ENCODE data around the gene SLC16A13.

The SLC16A13 gene

DNA sequence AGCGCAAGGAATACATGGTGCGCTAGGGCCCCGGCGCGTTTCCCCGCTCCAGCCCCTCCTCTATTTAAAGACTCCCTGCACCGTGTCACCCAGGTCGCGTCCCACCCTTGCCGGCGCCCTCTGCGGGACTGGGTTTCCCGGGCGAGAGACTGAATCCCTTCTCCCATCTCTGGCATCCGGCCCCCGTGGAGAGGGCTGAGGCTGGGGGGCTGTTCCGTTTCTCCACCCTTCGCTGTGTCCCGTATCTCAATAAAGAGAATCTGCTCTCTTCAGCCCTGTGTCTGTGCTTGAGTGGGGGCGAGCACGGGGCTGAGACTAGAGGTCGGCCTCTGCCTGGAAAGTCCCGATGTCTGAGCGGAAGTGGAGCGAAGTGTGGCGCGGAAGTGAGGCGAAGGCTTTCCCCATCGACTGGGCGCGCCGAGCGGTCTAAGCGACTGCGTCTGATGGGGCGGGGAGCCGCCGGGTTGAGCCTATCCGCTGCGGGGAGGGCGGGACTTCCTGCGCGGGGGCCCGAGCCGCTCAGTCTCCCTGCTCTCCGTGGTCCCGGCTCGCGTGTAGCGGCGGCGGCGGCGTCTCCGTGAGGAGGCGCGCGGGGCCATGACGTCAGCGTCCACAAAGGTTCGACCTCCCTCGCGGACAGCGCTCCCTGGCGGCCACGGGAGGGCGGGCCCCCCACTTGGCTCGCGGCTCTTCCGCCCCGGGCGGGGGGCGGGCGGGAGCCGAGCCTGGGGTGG lies 21.4 kb upstream of the SLC16A13 start:
- peak; percentile 94 for DNase-seq (ENCODE audit: low read depth in 2 of 2)

DNA sequence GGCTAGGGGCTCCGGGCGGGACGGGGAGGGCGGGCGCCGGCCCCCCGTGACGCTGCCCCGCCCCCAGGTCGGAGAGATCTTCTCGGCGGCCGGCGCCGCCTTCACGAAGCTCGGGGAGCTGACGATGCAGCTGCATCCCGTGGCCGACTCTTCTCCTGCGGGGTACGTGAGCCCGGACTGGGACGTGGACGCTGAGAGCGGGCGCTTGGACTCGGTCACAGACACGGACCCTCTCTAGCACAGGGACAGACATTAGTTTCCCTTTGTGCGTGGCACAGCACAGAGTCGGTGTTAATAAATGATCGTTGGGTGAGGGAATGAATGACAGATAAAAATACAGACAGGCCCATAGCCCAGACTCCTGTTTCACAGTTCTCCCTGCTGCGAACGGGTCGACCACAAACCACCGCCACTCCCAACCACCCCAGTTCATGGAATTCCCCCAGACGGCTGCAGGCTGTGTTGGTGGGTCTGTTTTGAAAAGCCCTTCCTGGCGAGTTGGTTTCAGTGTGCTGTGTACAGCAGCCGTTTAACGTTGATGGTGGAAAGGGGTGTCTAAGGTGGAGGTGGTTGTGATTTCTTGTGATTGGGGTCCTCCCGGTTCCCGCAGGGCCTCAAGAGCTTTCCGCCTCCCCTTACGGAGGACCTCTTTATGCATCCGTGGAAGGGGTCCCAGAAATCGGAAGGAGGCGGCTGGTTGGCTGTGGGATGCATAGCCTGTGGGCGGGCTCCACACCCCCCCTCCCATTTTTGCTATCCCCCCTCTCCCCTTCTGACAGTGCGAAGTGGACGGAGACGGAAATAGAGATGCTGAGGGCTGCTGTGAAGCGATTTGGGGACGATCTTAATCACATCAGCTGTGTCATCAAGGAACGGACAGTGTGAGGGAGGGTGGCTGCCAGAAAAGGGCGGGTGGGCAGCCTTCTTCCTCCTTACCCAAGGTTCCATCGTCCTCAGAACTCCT lies 20.5 kb upstream of the SLC16A13 start:
- DNase-seq (ENCODE audit: low read depth in 2 of 2) = peak; percentile 54 to 59

GRCh38 chr17:7016418-7016817 lies 19.4 kb upstream of the SLC16A13 start:
- no peak for DNase-seq (ENCODE audit: low read depth in 2 of 2)

DNA sequence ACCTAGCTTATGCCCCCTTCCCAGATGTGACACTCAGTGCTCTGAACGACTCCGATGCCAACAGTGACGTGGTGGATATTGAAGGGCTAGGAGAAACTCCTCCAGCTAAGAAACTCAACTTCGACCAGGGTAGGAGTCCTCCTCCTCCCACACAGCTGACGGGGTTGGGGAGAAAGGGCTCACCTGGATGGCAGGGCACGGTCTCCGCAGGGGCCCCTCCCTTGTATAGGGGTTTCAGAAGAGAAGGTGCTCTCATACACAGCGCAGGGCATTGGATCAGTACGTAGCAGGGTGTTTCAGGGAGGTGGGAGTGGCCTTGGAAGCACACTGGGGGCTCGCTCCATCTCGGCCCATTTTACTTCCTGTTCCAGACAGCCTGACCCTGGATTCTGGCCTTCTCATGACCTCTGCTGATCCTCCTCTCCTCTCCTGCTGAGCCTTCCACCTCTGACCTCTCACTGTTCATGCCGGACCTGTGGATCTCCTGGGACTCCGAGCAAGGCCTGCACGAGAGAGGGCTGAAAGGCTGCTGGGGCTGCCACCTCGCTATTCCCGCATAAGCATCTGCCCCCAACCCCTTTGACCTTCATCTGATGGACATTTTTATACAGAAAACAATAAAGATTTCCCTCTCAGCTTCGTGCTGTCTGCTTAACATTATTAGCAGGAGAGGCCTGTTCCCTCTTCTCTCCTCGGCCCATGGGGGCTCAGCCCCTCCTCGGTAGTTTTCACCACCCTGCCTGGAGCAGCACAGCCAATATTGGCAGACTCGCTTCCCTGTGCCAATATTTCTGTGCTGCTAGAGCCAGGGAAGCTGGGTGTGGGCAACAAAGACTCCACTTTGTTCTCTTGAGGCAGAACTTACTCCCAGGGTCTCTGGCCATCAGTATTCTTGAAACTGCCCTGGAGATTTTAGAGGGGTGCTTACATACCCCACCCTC lies 18.7 kb upstream of the SLC16A13 start:
- no peak for DNase-seq (ENCODE audit: low read depth in 2 of 2)

GRCh38 chr17:7017827-7018200 lies 18.0 kb upstream of the SLC16A13 start:
- no peak for DNase-seq (ENCODE audit: low read depth in 2 of 2)

DNA sequence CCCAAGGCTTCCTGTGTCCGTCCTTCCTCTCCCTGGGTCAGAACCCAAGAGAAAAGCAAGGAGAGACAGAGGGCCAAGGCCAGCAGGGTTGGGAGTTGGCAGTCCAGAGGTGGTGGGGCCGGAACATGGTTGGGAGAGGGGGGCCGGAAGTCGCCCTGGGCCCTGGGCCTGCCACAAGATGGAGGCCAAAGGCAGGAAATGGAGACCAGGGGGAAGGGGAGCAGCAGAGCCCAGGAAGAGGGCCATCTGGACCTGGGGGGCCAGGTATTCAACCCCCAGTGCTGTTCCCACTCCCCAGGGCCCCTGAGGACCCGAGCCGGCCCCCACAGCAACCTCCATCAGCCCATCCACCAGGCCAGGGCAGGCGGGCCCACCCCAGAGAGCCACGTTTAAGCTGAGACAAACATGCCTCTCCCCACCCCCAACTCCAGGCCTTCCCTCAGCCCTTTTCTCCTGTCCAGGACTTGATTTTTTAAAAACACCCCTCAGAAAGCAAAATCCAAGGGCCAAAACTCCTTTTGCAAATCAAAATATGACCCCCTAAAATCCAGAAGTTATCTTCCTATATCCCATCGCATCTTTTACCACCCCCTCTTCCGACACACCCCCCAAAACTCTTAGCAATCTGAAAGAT lies 17.4 kb upstream of the SLC16A13 start:
- DNase-seq (ENCODE audit: low read depth in 2 of 2) = no peak

GRCh38 chr17:7019367-7019766 lies 16.4 kb upstream of the SLC16A13 start:
- DNase-seq (ENCODE audit: low read depth in 2 of 2) = no peak

- no peak for DNase-seq (ENCODE audit: low read depth in 2 of 2)
These were observed 15.8 kb upstream of the SLC16A13 start for GRCh38 chr17:7019839-7020519.

DNA sequence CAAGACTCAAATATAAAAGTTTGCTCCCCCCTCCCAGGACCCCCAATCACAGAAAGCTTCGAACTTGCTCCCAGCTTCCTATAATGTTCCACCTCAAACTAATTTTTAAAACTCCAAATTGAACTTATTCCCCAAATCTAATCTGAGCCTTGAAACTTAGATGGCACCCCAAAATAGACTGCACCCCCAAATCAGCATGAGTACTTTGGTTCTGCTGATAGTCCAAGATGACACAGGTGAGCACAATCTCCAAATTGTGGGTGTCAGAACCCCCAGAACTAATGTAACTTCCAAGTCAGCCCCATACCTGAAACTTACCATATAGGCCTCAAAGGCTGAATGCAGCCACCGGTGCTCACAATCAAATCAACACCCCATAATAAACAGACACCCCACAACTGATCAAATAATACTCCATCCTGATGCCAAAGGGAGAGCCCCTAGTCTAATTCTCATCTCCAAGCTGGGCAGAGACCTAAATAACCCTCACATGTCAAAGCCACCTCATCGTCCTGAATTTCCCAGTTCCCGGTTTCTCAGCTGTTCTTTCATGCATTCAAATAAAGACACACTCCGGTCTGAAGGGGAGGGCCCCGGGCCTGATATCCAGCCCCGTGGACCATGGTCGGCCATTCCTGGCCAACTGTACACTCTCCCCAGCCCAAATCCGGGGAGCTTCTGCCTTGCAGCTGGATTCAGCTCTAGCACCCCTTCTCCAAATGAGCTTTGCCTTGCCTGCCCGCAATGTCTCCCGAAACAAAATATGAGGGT lies 14.7 kb upstream of the SLC16A13 start:
- DNase-seq (ENCODE audit: low read depth in 2 of 2) = no peak

DNA sequence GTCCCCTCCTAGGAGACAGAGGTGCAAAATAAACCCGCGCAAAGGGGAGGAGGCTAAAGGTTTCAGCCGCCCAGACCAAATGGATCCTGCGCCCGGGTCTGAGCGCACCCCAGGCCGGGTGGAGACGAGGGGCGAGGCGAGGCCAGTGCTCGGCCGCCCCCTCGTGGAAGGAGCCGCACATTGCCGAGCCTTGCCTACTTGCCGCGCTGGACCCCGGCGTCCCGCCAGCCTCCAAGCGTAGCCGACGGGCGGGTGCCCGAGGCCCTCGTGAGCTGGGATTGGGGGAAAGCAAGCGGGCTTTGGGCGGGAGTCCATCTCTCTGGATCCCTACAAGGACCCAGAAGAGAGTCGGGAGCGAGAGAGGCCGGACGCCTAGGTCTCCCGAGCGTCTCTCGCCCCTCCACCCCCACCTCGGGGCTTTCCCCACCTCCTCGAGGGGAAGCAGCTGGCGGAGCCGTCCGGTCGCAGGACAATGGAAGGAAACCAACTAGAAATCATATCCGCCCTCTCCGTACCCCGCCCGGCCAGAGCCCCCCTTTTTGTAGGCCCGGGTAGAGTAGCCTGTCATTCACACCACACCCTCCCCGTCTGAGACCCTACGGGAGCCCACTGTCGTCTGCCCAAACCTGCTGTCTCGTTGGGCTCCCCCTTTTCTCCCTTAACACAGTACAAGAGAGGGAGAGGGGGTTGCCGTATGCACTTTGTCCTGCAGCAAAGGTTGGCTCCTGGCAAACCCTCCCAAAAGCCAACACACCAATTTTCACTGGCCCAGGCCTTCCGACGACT lies 13.6 kb upstream of the SLC16A13 start:
- DNase-seq (ENCODE audit: low read depth in 2 of 2) = peak; percentile 73 to 77

- no peak for DNase-seq (ENCODE audit: low read depth in 2 of 2)
These were observed 12.8 kb upstream of the SLC16A13 start, which contains the start of gene BCL6B for GRCh38 chr17:7022781-7023571. BCL6B (plus strand) TSS chr17:7023050; CDS start chr17:7023672, 622 bp downstream.

DNA sequence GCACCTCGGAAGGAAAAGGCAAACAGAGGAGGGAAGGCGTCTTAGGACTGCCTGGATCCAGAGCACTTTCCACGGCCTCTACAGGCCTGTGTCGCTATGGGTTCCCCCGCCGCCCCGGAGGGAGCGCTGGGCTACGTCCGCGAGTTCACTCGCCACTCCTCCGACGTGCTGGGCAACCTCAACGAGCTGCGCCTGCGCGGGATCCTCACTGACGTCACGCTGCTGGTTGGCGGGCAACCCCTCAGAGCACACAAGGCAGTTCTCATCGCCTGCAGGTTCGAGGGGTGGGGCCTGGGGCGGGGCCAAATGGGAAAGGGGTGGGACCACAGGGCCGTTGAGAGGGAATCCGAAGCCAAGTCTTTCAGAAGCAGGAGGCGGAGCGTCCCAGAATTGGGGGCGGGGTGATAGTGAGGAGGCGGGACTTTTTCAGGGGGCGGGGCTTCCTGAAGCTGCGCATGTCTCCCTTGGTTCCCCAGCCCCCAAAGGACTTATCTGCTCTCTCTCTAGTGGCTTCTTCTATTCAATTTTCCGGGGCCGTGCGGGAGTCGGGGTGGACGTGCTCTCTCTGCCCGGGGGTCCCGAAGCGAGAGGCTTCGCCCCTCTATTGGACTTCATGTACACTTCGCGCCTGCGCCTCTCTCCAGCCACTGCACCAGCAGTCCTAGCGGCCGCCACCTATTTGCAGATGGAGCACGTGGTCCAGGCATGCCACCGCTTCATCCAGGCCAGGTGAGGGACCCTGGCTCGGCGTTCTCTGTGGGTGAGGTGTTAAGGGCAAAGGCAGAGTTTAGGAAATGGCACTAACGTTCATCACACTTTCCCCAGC lies 12.0 kb upstream of the SLC16A13 start:
- DNase-seq (ENCODE audit: low read depth in 2 of 2) = peak; percentile 92 to 93

- DNase-seq (ENCODE audit: low read depth in 2 of 2) = no peak
These were observed 11.4 kb upstream of the SLC16A13 start for GRCh38 chr17:7024402-7024785.

DNA sequence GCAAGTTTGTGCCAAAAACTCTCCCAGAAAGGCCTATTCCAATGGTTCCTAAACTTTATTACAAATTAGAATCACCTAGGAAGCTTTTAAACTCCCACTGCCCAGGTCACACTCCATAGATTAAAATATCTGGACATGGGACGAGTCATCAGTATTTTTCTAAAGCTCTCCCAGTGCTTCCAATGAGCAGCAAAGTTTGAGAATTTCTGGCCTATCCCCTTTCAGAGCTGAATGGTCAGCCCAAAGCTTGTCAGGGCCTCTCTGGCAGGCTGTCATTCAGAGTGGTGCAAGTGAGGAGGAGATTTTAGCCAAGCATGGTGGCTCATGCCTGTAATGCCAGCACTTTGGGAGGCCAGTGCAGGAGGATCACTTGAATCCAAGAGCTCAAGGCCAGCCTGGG lies 10.6 kb upstream of the SLC16A13 start:
- DNase-seq (ENCODE audit: low read depth in 2 of 2) = no peak

GRCh38 chr17:7026471-7027115 lies 9.2 kb upstream of the SLC16A13 start:
- DNase-seq (ENCODE audit: low read depth in 2 of 2) = no peak

DNA sequence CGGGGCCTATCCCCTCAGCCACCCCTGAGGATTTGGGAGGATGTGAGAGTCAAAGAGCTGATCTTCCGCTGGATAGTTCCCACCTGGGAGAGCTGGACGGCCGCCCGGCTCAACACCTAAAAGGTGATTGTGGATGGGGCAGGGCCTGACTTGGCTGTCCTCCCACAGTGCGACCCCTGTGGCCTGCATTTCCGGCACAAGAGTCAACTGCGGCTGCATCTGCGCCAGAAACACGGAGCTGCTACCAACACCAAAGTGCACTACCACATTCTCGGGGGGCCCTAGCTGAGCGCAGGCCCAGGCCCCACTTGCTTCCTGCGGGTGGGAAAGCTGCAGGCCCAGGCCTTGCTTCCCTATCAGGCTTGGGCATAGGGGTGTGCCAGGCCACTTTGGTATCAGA lies 8.5 kb upstream of the SLC16A13 start:
- DNase-seq (ENCODE audit: low read depth in 2 of 2) = no peak

- DNase-seq (ENCODE audit: low read depth in 2 of 2) = no peak
These were observed 6.7 kb upstream of the SLC16A13 start for GRCh38 chr17:7029096-7029495.
